ENCODE data around the gene EP400. TPM values are rescaled to one million over a fixed set of nuclear protein-coding genes. Genes with fewer than 3 reads are reported as not detected.
A peak's percentile ranks its signal among the peaks of the same experiment; 100 is the strongest.
"Not testable (repeated sequence)": the region's sequence is repeated elsewhere in the genome, so short reads cannot be mapped to it uniquely, and the experiment has no call there.

The EP400 gene
- total RNA-seq, 1 donor = 14.5 TPM

DNA sequence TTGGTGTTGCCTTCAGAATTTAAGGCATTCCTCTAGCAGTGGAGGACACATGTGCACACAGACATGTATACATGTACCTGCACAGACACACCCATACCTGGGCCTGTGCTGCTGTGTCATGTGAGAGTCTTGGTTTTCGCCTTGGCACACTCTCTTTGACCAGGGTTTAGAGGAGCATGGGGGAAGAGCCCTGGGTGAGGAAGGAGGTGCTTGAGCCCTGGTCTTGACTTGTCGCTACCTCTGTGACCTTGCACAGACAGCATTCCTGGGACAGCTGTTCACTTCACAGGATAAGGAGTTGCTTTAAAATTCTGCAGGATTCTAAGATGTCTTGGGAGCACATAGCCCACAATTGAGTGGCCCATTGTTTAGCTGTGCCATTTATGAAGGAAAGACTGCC lies 99.7 kb downstream of the EP400 start:
- H3K27ac ChIP-seq (ENCODE audit: low read depth, low read length) = no peak overlapping the region
- no peaks in the 10 kb centered on the region for H3K9me3 ChIP-seq (ENCODE audit: low read depth, low read length)
- no peak for DNase-seq (ENCODE audit: insufficient read length, low spot score, missing footprints)
- peaks cover 5% of the 10 kb centered on the region for H3K4me1 ChIP-seq (ENCODE audit: insufficient read depth, low read length)
- no peak overlapping the region for H3K4me3 ChIP-seq (ENCODE audit: insufficient read depth, low read length)
- H3K4me2 ChIP-seq (ENCODE audit: insufficient read depth, low read length) = no peak overlapping the region
- H3K79me2 ChIP-seq (ENCODE audit: insufficient read depth, low read length) = peaks cover 15% of the 10 kb centered on the region
- TF ChIP-seq, protein P1, sequence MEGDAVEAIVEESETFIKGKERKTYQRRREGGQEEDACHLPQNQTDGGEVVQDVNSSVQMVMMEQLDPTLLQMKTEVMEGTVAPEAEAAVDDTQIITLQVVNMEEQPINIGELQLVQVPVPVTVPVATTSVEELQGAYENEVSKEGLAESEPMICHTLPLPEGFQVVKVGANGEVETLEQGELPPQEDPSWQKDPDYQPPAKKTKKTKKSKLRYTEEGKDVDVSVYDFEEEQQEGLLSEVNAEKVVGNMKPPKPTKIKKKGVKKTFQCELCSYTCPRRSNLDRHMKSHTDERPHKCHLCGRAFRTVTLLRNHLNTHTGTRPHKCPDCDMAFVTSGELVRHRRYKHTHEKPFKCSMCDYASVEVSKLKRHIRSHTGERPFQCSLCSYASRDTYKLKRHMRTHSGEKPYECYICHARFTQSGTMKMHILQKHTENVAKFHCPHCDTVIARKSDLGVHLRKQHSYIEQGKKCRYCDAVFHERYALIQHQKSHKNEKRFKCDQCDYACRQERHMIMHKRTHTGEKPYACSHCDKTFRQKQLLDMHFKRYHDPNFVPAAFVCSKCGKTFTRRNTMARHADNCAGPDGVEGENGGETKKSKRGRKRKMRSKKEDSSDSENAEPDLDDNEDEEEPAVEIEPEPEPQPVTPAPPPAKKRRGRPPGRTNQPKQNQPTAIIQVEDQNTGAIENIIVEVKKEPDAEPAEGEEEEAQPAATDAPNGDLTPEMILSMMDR (IDR thresholded peaks at IDR 0.05; ENCODE audit: extremely low read depth, low read depth, low read length) = no peak
- peaks cover 24% of the 10 kb centered on the region for H4K20me1 ChIP-seq (ENCODE audit: insufficient read depth, low read length)
- no peak overlapping the region for H2AFZ ChIP-seq (ENCODE audit: low read length)
- H3K27me3 ChIP-seq (ENCODE audit: insufficient read depth, low read length) = no peaks in the 10 kb centered on the region
- peaks cover 65% of the 10 kb centered on the region for H3K36me3 ChIP-seq (ENCODE audit: insufficient read depth, low read length)

DNA sequence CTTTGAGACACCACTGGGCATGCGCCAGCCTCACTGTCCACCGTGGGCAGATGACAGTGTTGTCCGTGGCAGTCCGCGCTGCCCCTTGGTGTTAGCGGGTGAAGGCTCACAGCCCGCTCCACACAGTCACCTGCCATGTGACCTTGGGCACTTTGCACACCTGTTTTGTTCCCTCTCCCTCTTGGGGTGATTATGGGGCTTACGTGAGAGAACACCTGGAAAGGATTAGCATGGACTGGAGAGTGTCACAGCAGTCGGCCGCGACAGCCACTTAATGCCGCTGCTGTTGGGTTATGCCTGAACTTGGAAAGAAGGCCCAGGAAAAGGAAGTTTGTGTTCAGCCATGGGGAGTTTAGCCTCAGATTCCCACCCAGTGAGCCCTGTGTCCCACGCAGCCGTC lies 100.1 kb downstream of the EP400 start:
- TF ChIP-seq, protein P1 (IDR thresholded peaks at IDR 0.05; ENCODE audit: extremely low read depth, low read depth, low read length) = no peak
- no peaks in the 10 kb centered on the region for H3K9me3 ChIP-seq (ENCODE audit: low read depth, low read length)
- peaks cover 28% of the 10 kb centered on the region for H4K20me1 ChIP-seq (ENCODE audit: insufficient read depth, low read length)
- no peaks in the 10 kb centered on the region for H3K27me3 ChIP-seq (ENCODE audit: insufficient read depth, low read length)
- no peak for DNase-seq (ENCODE audit: insufficient read length, low spot score, missing footprints)
- H3K79me2 ChIP-seq (ENCODE audit: insufficient read depth, low read length) = peaks cover 15% of the 10 kb centered on the region
- no peak overlapping the region for H3K4me2 ChIP-seq (ENCODE audit: insufficient read depth, low read length)
- H3K36me3 ChIP-seq (ENCODE audit: insufficient read depth, low read length) = peaks cover 64% of the 10 kb centered on the region
- no peak overlapping the region for H3K27ac ChIP-seq (ENCODE audit: low read depth, low read length)
- H3K4me1 ChIP-seq (ENCODE audit: insufficient read depth, low read length) = peaks cover 5% of the 10 kb centered on the region
- H3K4me3 ChIP-seq (ENCODE audit: insufficient read depth, low read length) = no peak overlapping the region
- H2AFZ ChIP-seq (ENCODE audit: low read length) = no peak overlapping the region

DNA sequence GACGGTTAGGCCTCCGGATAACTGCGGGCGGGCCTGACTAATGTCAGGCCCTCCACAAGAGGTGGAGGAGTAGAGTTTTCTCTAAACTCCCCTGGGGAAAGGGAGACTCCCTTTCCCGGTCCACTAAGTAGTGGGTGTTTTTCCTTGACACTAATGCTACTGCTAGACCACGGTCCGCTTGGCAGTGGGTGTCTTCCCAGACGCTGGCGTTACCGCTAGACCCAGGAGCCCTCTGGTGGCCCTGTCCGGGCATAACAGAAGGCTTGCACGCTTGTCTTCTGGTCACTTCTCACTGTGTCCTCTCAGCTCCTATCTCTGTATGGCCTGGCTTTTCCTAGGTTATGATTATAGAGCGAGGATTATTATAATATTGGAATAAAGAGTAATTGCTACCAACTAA lies 102.0 kb downstream of the EP400 start:
- TF ChIP-seq, protein P1 (IDR thresholded peaks at IDR 0.05; ENCODE audit: extremely low read depth, low read depth, low read length) = peak; percentile 39
- H3K36me3 ChIP-seq (ENCODE audit: insufficient read depth, low read length) = peaks cover 63% of the 10 kb centered on the region
- not testable (repeated sequence) for H3K4me3 ChIP-seq (ENCODE audit: insufficient read depth, low read length)

DNA sequence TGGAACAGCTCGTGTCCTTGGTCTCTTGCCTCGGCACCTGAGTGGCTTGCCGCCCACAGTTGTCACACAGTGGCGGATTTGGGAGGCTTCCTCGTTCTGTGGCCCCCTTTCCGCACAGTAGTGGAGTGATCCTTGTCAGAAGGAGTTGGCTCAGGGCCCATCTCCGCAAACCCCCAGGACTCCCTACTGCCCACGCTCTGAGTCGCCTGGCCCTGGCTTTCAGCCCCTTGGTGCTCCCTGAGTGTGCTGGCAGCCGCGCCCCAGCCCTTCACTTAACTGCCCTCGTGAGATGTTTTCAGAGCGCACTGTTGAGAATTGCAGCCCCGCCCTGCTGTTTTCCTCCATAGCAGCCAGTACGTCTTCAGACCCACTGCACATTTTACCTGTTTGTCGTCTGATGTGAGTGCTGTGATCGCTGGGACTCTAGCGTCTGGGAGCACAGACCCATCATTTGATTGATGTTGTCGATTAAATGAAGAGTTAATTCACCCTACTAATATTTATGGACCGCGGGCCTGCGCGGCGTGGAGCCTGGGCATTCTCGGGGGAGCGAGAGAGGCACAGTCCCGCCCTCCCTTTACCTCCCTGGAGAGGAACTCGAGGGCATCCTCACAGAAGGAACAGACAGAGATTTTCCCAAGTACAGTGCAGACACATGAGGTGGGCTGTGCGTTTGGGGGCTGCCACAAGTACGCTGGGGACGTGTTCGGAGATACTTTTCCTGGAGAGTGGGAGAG lies 102.6 kb downstream of the EP400 start:
- H3K9me3 ChIP-seq (ENCODE audit: low read depth, low read length) = no peaks in the 10 kb centered on the region
- H3K4me1 ChIP-seq (ENCODE audit: insufficient read depth, low read length) = no peaks in the 10 kb centered on the region
- TF ChIP-seq, protein P1 (IDR thresholded peaks at IDR 0.05; ENCODE audit: extremely low read depth, low read depth, low read length) = no peak
- no peak overlapping the region for H3K27ac ChIP-seq (ENCODE audit: low read depth, low read length)
- H3K4me3 ChIP-seq (ENCODE audit: insufficient read depth, low read length) = no peak overlapping the region
- peaks cover 67% of the 10 kb centered on the region for H3K36me3 ChIP-seq (ENCODE audit: insufficient read depth, low read length)
- H3K4me2 ChIP-seq (ENCODE audit: insufficient read depth, low read length) = no peak overlapping the region
- H3K27me3 ChIP-seq (ENCODE audit: insufficient read depth, low read length) = no peaks in the 10 kb centered on the region
- peak; percentile 21 for DNase-seq (ENCODE audit: insufficient read length, low spot score, missing footprints)
- H3K79me2 ChIP-seq (ENCODE audit: insufficient read depth, low read length) = peaks cover 12% of the 10 kb centered on the region
- peaks cover 22% of the 10 kb centered on the region for H4K20me1 ChIP-seq (ENCODE audit: insufficient read depth, low read length)
- H2AFZ ChIP-seq (ENCODE audit: low read length) = no peak overlapping the region

More for the DNA sequence above, 102.0 kb downstream of the EP400 start:
- Histone ChIP-seq H4K20me1 (ENCODE audit: insufficient read depth, low read length) (peaks cover 22% of the 10 kb centered on the region), H3K79me2 (ENCODE audit: insufficient read depth, low read length) (peaks cover 12% of the 10 kb centered on the region)
- not testable (repeated sequence) for DNase-seq (ENCODE audit: insufficient read length, low spot score, missing footprints); H3K4me1 ChIP-seq (ENCODE audit: insufficient read depth, low read length); H3K9me3 ChIP-seq (ENCODE audit: low read depth, low read length); H3K27me3 ChIP-seq (ENCODE audit: insufficient read depth, low read length); H3K4me2 ChIP-seq (ENCODE audit: insufficient read depth, low read length); H2AFZ ChIP-seq (ENCODE audit: low read length); H3K27ac ChIP-seq (ENCODE audit: low read depth, low read length)
